Breast epithelium (tissue), 4 donors: ENCODE results near the gene SCAI. TPM values are rescaled to one million over a fixed set of nuclear protein-coding genes. Genes with fewer than 3 reads are reported as not detected.
"Not testable (repeated sequence)": the region's sequence is repeated elsewhere in the genome, so short reads cannot be mapped to it uniquely, and the experiment has no call there.

ENCODE experiments used
- DNase-seq, 2 donors: peaks; one replicate each; pipeline ENCODE4 v3.0.0-alpha.2; 2019; ENCODE audit warnings: low spot score in 2 of 2
- H3K27ac ChIP-seq, 2 donors: fragments of 200-600 bp; sonication (generic) in 1 of 2; one replicate each; pipeline ENCODE4 v1.5.1; 2016 to 2019; ENCODE audit warnings: mild to moderate bottlenecking in 1 of 2
- H3K27me3 ChIP-seq, 2 donors: fragments of 200-600 bp; sonication (generic) in 1 of 2; one replicate each; pipeline versions ENCODE4 v1.5.1 to v1.6.0; 2017 to 2019; ENCODE audit warnings: control low read depth in 1 of 2, mild to moderate bottlenecking in 1 of 2
- H3K36me3 ChIP-seq: fragments of 200-600 bp; one replicate; pipeline ENCODE4 v1.5.1; 2019
- H3K4me1 ChIP-seq, 2 donors: fragments of 200-600 bp; sonication (generic); one replicate each; pipeline ENCODE4 v1.5.1; 2016 to 2019; ENCODE audit warnings: control low read depth in 1 of 2
- H3K4me3 ChIP-seq, 3 donors: fragments of 200-600 bp; sonication (generic); 1 replicate in 2 of 3; 2 replicates in 1 of 3; pipeline ENCODE4 v1.5.1; 2016 to 2019; ENCODE audit warnings: mild to moderate bottlenecking in 3 of 3, moderate library complexity in 2 of 3
- H3K9me3 ChIP-seq, 2 donors: fragments of 200-600 bp; sonication (generic) in 1 of 2; one replicate each; pipeline ENCODE4 v1.5.1; 2016 to 2019; ENCODE audit warnings: control low read depth in 1 of 2
- POLR2A ChIP-seq: fragments of 450-650 bp; IDR thresholded peaks from one replicate; pipeline ENCODE4 v1.6.1; 2016; ENCODE audit warnings: antibody characterized with exemption, mild to moderate bottlenecking, moderate library complexity
- POLR2AphosphoS5 ChIP-seq, 3 donors: sonication (generic); formaldehyde crosslinking; IDR thresholded peaks; one replicate each; pipeline ENCODE4 v1.6.1; 2017; ENCODE audit warnings: antibody characterized with exemption in 3 of 3
- intact Hi-C: fragments of 100-400 bp; cut with DNase I; formaldehyde crosslinking; loops from one replicate; pipeline ENCODE4 v1.15.1; 2023; ENCODE audit warnings: low total_unique reads
- total RNA-seq, 3 donors: library from RNA; depleted of rRNA; stranded (reverse); fragments of >200 nt; gene quantifications; one replicate each; pipeline ENCODE4 v1.1.0, GENCODE V29; 2016
- TF ChIP-seq, protein P1 (sequence below), 3 donors: fragments of 450-650 bp; IDR thresholded peaks; one replicate each; pipeline ENCODE4 v1.5.1; 2016 to 2017; ENCODE audit warnings: antibody characterized with exemption in 3 of 3, mild to moderate bottlenecking in 3 of 3, moderate library complexity in 3 of 3

Gene SCAI
- total RNA-seq, 3 donors from 2014 or later: 9.3 to 12.9 (median 11.5) TPM

DNA sequence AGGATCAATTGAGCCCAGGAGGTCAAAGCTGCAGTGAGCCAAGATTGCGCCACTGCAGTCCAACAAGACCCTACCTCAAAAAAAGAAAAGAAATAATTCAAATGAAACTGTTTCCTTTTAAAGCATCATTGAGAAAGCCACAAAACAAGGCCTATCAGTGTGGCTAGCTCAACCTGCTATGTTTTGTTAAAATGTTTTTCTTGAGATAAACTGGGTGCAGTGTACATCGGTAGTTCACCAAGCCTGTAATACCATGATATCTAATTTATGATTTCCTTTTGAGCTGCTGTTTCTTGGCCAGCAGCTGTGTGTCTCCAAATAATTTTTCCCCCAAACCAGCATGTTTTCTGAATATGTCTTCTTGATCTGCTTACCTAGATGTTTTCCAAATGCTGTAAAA, 105.2 kb downstream of the SCAI start:
- no peak for DNase-seq
- TF ChIP-seq POLR2AphosphoS5 (IDR thresholded peaks at IDR 0.05) (no peak), POLR2A (no peak)
- TF ChIP-seq, protein P1, sequence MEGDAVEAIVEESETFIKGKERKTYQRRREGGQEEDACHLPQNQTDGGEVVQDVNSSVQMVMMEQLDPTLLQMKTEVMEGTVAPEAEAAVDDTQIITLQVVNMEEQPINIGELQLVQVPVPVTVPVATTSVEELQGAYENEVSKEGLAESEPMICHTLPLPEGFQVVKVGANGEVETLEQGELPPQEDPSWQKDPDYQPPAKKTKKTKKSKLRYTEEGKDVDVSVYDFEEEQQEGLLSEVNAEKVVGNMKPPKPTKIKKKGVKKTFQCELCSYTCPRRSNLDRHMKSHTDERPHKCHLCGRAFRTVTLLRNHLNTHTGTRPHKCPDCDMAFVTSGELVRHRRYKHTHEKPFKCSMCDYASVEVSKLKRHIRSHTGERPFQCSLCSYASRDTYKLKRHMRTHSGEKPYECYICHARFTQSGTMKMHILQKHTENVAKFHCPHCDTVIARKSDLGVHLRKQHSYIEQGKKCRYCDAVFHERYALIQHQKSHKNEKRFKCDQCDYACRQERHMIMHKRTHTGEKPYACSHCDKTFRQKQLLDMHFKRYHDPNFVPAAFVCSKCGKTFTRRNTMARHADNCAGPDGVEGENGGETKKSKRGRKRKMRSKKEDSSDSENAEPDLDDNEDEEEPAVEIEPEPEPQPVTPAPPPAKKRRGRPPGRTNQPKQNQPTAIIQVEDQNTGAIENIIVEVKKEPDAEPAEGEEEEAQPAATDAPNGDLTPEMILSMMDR (IDR thresholded peaks at IDR 0.05): no peak
- Histone ChIP-seq H3K27ac (no peak overlapping the region), H3K9me3 (no peaks in the 10 kb centered on the region), H3K27me3 (no peaks in the 10 kb centered on the region), H3K4me1 (no peaks in the 10 kb centered on the region), H3K4me3 (no peak overlapping the region), H3K36me3 (no peaks in the 10 kb centered on the region)
- intact Hi-C loops: no loop called here

DNA sequence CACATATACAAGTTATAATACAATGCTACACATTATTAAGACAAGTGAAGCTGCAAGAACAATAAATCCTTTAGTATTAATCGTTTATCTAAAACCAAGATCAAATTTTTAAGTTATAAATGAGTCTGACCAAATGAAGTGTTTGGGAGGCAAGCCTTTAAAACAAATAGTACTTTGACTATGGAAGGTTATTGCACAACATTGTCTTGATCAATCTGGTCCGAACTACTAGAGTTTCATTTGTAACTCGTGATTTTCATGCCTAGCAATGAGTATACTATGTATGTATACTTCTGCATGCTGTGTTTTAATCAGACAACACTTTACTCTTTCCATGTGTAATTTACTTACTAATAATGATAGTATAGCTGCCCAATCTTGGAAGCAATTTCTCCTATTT, 115.3 kb downstream of the SCAI start:
- H3K4me1 ChIP-seq: no peaks in the 10 kb centered on the region
- no peak overlapping the region for H3K4me3 ChIP-seq
- TF ChIP-seq POLR2A (no peak), POLR2AphosphoS5 (IDR thresholded peaks at IDR 0.05) (no peak)
- TF ChIP-seq, protein P1 (IDR thresholded peaks at IDR 0.05): no peak
- intact Hi-C loops: no loop called here
- no peak for DNase-seq
- no peaks in the 10 kb centered on the region for H3K9me3 ChIP-seq
- H3K36me3 ChIP-seq: no peaks in the 10 kb centered on the region
- H3K27ac ChIP-seq: no peak overlapping the region
- no peaks in the 10 kb centered on the region for H3K27me3 ChIP-seq

DNA sequence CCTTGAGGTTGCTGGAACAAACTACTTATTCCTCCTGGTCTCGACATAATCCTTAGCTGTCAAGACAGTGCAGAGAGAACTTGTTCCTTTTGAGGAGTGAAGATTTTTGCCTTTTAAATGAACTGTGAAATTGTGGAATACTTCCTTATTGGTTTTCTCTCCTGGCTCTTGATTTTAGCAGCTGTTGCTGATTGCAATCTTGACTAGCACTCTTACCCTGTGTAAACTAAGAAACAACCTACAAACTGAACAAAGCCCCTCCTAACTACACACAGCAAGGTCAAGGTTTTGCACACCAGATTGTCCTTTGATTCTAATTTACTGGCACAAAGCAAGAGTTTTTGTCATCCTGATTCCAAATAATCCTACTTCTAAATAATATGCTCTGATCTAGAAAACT, 118.4 kb downstream of the SCAI start:
- Histone ChIP-seq H3K27me3 (no peaks in the 10 kb centered on the region), H3K9me3 (no peaks in the 10 kb centered on the region), H3K4me3 (no peak overlapping the region), H3K4me1 (no peaks in the 10 kb centered on the region), H3K27ac (no peak overlapping the region), H3K36me3 (no peaks in the 10 kb centered on the region)
- no peak for DNase-seq
- no peak for TF ChIP-seq POLR2A
- TF ChIP-seq POLR2AphosphoS5 (IDR thresholded peaks at IDR 0.05): no peak
- TF ChIP-seq, protein P1 (IDR thresholded peaks at IDR 0.05): no peak
- intact Hi-C loops: no loop called here

DNA sequence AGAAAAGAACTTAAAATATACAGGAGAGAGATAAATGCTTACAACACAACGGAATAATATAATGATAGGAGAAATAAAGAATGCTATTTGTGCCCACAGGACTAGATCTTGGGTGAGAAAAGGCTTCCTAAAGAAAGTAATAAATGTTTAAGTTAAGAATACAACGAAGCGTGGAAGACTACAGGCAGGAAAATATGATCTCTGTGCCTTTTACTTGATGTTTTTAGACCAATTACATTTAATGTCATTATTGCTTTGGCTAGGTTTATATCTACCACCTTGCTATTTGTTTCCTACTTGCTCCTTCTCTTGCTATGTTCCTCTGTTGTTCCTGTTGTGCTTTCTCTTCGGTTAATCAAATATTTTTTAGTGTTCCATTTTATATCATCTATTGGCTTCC, 122.3 kb downstream of the SCAI start:
- Histone ChIP-seq H3K36me3 (no peaks in the 10 kb centered on the region), H3K4me3 (no peak overlapping the region), H3K4me1 (no peaks in the 10 kb centered on the region), H3K27ac (no peak overlapping the region), H3K9me3 (no peaks in the 10 kb centered on the region), H3K27me3 (no peaks in the 10 kb centered on the region)
- TF ChIP-seq POLR2A: no peak
- TF ChIP-seq, protein P1 (IDR thresholded peaks at IDR 0.05): no peak
- no peak for TF ChIP-seq POLR2AphosphoS5 (IDR thresholded peaks at IDR 0.05)
- intact Hi-C loops: no loop called here
- DNase-seq: no peak

DNA sequence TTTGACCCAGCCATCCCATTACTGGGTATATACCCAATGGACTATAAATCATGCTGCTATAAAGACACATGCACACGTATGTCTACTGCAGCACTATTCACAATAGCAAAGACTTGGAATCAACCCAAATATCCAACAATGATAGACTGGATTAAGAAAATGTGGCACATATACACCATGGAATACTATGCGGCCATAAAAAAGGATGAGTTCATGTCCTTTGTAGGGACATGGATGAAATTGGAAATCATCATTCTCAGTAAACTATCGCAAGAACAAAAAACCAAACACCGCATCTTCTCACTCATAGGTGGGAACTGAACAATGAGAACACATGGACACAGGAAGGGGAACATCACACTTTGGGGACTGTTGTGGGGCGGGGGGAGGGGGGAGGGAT, 127.7 kb downstream of the SCAI start:
- intact Hi-C loops: not testable (repeated sequence)

DNA sequence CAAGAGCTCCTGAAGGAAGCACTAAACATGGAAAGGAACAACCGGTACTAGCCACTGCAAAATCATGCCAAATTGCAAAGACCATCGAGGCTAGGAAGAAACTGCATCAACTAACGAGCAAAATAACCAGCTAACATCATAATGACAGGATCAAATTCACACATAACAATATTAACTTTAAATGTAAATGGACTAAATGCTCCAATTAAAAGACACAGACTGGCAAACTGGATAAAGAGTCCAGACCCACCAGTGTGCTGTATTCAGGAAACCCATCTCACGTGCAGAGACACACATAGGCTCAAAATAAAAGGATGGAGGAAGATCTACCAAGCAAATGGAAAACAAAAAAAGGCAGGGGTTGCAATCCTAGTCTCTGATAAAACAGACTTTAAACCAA, 131.3 kb downstream of the SCAI start:
- H3K4me1 ChIP-seq, DNase-seq, H3K9me3 ChIP-seq, intact Hi-C loops, H3K36me3 ChIP-seq, H3K27ac ChIP-seq, H3K27me3 ChIP-seq, H3K4me3 ChIP-seq: not testable (repeated sequence)

More for the DNA sequence above, 127.7 kb downstream of the SCAI start:
- not testable (repeated sequence) for H3K4me1 ChIP-seq, H3K4me3 ChIP-seq, H3K36me3 ChIP-seq, H3K27me3 ChIP-seq, DNase-seq, H3K27ac ChIP-seq, H3K9me3 ChIP-seq
